NCI-H82 (cell line): ENCODE measurements around the gene NR4A1.

Experiments
- DNase-seq: peaks from one replicate; lab custom pipeline; 2025; lab: John Stamatoyannopoulos, UW

NR4A1 gene

DNA sequence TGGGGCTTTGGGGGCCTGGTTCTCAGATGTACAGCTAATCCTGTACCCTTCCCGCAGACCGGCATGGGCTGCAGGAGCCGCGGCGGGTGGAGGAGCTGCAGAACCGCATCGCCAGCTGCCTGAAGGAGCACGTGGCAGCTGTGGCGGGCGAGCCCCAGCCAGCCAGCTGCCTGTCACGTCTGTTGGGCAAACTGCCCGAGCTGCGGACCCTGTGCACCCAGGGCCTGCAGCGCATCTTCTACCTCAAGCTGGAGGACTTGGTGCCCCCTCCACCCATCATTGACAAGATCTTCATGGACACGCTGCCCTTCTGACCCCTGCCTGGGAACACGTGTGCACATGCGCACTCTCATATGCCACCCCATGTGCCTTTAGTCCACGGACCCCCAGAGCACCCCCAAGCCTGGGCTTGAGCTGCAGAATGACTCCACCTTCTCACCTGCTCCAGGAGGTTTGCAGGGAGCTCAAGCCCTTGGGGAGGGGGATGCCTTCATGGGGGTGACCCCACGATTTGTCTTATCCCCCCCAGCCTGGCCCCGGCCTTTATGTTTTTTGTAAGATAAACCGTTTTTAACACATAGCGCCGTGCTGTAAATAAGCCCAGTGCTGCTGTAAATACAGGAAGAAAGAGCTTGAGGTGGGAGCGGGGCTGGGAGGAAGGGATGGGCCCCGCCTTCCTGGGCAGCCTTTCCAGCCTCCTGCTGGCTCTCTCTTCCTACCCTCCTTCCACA lies 7.6 kb downstream of the NR4A1 start:
- DNase-seq, result peak; percentile 31

DNA sequence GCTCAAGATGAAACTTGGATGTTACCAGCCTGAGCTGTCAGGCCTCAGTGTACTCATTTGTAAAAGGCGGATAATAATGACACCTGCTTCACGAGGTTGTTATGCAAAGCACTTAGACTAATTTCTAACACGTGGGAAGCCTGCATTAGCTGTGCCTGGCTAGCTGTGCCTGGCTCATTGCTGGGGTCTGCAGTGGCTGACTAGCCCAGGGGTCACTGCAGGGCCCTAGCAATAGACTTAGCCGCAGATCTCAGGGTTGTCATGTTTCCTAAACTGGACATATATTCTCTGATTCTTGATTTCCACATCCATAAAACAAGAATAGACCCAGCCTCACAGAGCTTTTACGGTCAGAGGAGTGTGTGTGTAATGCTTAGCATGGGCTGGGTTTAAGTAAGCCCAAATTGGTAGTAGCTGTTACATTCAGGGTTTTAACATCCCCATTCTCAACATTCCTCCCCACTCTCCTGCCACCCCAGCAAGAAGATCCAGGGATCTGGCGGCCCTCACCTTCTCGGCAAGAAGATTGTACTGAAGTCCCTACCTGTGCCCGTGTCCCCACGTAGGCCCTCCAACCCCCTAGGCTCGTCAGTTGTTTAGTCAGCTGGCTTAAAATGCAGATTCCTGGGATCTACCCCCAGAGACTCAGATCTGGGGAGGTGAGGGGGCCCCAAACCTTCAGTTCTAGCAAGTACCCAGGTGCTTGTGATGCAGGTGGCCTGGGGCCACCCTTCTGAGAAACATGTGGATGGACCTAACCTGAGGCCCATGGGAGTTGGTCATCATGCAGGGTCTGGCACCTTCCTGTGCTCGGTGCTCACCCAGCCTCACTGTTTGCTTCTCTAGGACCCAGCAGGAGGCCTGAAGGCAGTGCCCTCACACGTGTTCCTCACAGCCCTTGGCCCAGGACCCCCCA lies 8.6 kb downstream of the NR4A1 start:
- DNase-seq, result no peak

DNA sequence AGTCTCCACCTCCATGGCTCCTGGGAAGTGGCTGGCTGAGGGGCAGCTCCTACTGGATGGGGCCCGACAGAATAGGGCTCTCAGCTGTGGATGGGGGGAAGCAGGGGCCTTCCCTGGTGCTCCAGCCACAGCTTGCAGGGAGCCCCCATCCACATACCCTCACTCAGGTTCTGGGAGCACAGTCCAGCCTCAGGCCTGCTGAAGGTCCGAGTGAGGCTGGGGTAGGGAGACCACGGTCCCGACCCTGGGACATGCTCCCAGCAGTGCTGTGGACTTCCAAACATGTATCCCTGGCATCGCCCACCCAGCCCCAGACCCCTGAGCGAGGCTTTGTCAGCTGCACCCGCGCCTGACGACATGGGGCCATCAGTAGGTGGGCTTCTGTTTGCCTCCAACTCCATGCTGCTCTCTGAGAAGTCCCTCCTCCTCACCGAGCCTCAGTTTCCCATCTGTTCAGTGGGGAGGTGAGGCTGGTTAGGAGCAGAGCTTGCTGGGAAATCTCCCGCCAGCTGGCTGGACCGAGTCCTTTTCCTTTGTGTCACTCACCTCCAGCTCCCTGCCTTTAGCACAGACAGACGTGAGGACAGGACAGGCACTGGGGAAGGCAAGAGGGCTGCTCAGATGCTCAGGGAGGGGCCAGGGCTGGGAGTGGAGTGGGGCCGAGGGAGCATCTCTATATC lies 9.4 kb downstream of the NR4A1 start:
- DNase-seq, result no peak

DNA sequence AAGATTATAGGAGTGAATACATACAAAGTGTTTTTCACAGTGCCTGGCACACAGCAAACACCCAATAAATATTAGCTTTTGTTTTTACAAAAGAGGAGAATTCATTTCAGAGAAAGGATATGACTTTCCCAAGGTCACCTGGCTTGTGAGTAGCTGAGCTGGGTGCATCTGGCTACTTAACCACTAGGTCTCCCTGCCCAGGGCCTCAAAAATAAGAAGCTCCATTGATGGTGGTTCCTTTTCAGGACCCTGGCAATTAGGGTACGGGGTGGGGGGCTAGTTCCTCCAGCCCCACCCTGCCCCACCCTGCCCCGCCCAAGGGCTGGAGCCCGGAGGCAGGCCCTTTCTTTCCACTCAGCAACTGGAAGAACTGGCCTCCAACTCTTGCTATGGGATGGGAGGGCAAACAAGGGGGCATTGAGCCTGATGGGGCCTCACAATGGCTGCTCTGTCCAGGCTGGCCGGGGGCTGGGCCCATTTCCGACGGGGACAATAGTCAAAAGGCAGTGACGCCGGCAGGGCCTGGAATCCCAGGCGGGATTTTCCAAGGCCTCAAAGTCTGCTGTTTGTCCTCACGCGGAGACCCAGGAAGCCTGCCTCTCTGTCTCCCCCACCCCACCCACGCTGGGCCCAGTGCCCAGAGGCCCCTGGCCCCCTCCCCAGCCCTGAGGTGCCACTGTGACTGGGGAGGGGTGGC lies 10.4 kb downstream of the NR4A1 start:
- no peak for DNase-seq

DNA sequence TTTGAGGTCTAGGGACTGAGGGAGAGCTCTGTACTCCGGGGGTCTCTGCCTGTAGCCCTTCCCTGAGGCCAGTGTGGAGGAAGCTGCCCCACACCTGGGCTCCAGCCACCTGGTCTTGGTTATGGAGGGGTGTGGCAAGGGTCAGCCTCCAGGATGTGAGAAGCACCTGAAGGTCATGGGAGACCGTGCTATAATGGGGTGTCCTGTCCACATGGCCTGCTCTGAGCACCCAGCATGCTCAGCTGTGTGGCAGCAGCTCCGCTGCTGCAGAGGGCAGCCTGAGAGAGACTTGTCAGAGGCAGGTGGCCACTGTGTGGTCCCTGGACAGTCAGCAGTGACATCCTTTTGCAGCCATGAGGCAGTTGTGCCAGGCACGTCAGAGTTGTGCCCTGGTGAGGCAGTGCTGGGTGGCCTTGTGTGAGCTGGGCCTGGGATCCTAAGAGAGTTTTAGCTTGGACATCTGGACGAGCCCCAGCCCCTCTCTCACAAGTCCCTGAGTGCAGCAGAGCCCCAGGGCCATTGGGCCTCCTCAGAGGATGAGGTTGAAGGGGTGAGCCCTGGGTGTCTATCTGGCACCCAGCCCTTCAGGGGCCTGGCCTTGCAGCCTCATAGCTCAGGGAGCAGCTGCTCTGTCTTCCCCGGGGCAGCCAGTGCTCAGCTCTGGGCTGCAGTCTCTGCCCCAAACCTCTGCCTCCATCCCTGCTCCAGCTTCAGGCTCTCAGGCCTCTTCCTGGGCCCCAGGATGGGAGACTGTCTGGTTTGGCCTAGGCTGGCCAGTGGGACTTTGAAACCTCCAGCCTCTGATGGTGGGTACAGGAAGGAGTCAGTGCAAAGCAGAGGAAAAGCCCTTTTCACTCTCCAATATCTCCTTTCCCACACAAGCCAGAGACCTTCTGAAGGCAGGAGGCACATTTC lies 11.2 kb downstream of the NR4A1 start:
- no peak for DNase-seq

DNA sequence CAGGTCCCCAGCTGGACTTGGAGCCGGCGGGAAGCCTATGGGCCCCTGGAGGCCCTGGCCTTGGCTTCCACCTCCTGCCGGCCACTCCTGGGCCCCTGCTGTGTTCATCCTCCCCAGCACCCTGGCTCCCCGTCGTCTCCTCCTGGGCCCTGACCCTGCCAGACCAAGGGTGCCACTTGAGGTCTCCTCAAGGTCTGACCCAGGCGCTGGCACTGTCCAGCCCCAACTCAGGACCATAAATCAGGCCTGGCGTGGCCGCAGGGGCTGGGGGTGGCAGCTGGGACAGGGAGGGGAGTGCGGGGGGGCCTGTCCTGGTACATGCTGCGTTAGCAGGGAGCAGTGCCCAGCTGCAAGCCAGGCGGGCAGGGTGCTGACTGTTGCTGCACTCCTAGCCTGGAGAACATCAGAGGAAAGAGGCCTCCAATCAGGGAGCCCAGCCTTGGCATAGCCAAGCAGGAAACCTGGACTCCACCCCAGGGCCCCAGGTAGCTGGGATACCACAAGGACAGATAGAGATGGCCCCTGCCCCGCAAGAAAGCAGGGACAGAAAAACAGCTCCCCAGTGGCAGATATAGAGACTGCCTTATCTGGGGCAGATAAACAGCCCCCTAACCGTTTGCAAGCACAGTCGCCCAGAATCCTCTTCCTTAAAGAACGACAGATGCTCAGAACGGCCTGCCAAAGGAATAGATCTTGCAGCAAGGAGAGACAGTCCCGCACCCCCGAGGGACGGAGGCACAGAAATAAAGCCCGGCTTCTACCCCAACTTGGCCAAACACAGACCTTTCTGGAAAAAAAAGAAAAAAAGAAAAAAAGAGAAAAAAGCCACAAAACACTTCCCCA lies 12.1 kb downstream of the NR4A1 start:
- no peak for DNase-seq

DNA sequence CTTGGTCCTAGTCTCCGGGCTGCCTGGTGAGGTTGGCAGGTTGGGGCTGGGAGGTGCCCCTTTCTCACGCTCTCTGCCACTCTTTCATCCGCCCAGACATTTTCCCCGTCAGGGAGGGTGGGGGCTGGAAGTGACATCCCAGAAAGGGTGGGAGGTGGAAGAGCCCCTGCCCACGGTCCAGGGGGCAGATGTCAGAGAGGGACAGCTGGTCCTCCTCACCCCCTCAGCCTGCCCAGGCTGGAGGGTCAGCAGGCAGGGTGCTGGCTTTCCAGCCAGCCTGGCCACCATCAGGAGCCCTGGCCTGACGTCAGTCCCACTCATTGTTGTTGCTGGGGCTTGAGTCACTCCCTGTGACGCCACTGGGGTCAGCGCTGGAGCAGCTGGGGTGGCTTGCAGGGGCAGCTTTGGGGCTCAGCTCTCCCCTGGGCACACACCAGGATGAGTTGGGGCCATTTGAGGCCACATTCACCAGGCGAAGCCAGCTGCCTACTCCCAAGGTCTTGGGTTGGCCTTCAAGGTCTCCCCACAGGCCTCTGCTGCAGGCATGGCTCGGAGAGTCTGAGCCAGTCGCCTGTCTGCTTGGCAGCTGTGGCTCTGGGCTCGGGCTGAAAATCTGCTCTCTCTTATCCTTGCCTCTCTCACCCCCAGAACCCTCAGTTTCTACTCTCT lies 12.9 kb downstream of the NR4A1 start:
- no peak for DNase-seq

- peak; percentile 17 for DNase-seq
Measured at GRCh38 chr12:52066346-52067080, 15.3 kb downstream of the NR4A1 start.

DNA sequence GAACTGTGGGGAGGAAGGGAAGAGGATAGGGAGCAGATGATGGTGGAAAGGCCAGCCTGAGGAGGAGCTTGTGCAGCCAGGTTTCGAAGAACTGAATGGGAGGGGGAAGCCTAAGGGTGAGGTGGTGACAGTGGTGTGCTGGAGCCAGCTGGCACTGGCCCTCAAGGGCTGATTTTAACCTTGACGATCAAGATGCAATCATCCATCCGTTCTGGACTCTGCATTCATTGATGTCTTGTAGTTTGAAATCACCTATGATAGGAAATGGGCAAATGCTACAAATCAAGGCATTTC lies 15.8 kb downstream of the NR4A1 start:
- no peak for DNase-seq

DNA sequence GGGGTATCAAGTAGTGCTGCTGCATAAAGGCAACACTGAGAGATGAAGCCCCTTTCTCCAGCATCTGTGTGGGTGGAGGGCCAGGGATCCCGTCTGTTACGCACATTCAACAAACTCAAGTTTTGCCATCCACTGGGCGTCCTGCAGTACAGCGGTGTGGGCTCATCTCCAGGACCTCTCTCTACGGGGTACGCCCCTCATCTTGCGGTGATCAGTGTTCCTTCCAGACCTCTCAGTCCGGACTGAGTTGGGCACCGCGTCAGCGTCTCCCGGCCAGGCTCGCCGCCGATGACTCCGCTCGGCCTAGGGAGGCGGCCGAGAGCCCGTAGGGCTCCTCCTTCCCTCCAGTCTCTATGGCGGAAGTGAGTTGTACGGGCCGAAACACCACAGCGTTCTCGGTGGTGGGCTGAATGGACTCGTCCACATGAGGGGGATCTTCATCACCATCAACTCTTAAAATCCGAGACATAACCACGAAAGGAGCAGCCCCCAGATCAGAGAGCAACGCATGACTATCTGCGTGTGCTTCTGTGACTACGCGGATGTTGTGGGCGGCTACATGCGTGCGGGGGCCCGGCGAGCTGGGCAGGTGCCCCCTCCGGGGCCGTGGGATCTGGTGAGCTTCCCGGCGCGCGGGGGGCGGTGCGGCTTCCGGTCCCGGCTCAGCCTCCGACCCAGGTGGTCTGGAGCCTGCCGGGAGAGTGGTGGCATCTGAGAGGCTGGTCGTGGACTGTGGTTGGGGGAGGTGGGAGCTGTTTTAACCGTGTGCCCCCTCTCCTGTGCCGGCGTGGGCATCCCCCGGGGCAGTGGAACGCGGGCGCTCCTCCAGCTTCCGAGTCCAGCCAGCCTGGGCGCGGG lies 18.3 kb downstream of the NR4A1 start, which contains the start of gene ATG101:
Gene ATG101, plus strand, starts transcription at position 652 of the 858 bp plus-strand sequence. CDS start 3,673 bp downstream, outside the sequence.
- DNase-seq, result peak; percentile 98

DNA sequence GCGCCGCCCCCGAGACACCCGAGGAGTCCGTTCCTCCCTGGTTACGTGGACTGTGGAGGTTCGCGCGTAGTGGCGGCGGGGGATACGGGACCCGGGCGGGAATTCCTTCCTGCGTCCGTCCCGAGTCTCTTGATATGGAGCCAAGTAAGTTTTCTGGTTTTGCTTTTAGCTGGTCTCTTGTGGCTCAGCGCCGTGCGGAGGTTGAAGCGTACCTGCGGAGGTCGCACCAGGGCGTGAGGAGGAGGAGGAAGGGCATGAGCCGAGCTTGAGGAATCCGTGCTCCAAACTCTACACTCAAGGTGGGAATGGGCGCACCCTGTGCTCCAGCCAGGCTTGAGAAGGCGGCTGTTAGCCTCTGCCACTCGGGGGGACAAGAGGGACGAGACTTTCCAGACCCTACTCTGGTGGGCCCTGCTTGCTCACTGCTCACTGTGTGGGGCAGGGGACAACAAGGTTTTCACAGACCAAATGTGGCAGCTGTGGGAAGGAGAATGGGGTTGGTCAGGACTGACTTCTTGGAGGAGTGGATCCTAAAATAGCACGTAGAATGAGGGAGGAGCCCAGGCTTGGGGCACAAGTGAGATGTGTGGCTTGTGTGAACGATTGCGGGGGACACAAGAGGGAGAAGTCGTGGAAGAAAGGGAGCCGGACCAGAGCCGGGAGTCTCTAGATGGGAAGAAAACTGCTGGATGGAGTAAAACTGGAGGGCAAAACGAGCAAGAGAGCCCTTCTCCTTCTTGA lies 19.1 kb downstream of the NR4A1 start:
- no peak for DNase-seq

- no peak for DNase-seq
Measured at GRCh38 chr12:52073531-52074381, 22.5 kb downstream of the NR4A1 start.

DNA sequence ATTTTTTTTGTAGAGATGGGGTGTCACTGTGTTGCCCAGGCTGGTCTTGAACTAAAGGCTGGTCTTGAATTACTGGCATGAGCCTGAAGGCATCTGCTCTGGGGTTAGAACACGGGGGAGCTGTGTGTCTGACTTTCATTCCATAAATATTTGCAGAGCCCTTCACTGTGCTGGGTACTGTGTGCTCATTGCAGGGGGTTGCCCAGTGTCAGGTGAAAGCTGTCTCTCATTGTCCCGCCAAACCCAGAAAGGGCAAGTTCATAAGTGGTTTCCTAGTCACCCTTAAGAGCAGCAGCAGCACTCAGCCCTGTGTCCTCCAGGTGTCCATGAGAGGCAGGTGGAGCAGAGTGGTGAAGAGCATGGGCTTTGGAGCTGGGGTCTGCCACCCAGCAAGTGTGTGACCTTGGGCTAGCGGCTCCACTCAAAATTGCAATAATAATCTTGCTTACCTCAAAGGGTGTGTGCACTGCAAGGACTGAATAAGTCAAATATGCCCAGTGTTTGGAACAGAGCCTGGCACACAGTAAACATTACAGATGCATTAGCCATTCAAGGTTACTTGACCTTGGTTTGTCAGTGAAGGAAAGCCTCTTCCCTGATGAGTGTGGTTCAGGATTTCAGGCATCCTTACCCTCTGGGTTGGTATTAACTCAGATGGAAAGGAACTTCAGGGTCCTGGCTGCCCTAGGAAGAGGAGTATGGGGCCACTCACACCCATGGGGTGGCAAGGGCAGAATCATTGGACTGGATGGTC lies 23.9 kb downstream of the NR4A1 start:
- no peak for DNase-seq

DNA sequence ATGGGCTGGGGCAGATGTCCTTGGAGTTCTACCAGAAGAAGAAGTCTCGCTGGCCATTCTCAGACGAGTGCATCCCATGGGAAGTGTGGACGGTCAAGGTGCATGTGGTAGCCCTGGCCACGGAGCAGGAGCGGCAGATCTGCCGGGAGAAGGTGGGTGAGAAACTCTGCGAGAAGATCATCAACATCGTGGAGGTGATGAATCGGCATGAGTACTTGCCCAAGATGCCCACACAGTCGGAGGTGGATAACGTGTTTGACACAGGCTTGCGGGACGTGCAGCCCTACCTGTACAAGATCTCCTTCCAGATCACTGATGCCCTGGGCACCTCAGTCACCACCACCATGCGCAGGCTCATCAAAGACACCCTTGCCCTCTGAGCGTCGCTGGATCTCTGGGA lies 25.6 kb downstream of the NR4A1 start:
- no peak for DNase-seq

DNA sequence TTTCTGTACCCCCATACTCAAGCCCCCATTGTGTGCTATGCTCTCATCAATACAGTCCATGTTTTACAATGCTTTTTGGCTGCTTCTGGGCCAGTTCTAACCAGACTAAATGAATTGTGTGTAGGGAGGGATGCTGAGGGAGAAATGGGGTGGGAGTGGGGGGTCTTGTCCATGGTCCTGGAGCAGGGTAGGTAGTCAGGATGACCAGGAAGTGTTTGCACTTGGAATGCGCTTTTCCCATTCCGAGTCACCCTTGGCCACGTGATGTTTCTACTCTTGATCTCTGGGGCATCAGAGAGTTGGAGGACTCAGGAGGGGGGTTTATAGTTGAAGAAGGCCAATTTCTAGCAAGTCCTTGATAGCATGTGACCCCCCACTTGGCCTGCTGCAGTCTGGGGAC lies 27.0 kb downstream of the NR4A1 start:
- no peak for DNase-seq
